Stimulated activated CD4-positive, alpha-beta T cell treated with anti-CD3 and anti-CD28 coated beads, TNF-alpha, amount 100 ng/mL, for 4 hours (primary cell): Measurements from ENCODE around the gene XYLT1.
"Not testable (repeated sequence)": the region's sequence is repeated elsewhere in the genome, so short reads cannot be mapped to it uniquely, and the experiment has no call there.

Experiments used
- DNase-seq, 3 experiments: peaks; one replicate each; pipeline ENCODE4 v3.0.0-alpha.2; 2020; ENCODE audit warnings: low read depth in 3 of 3

XYLT1 gene, protein sequence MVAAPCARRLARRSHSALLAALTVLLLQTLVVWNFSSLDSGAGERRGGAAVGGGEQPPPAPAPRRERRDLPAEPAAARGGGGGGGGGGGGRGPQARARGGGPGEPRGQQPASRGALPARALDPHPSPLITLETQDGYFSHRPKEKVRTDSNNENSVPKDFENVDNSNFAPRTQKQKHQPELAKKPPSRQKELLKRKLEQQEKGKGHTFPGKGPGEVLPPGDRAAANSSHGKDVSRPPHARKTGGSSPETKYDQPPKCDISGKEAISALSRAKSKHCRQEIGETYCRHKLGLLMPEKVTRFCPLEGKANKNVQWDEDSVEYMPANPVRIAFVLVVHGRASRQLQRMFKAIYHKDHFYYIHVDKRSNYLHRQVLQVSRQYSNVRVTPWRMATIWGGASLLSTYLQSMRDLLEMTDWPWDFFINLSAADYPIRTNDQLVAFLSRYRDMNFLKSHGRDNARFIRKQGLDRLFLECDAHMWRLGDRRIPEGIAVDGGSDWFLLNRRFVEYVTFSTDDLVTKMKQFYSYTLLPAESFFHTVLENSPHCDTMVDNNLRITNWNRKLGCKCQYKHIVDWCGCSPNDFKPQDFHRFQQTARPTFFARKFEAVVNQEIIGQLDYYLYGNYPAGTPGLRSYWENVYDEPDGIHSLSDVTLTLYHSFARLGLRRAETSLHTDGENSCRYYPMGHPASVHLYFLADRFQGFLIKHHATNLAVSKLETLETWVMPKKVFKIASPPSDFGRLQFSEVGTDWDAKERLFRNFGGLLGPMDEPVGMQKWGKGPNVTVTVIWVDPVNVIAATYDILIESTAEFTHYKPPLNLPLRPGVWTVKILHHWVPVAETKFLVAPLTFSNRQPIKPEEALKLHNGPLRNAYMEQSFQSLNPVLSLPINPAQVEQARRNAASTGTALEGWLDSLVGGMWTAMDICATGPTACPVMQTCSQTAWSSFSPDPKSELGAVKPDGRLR

GRCh38 chr16:17470908-17471718, at the start of gene XYLT1:
XYLT1 (minus strand) TSS chr16:17470960; CDS start chr16:17470796, 164 bp downstream.
- no peak for DNase-seq

GRCh38 chr16:17520111-17520510, 49.4 kb upstream of the XYLT1 start:
- DNase-seq = no peak

GRCh38 chr16:17519101-17519955, 48.6 kb upstream of the XYLT1 start:
- no peak for DNase-seq

DNA sequence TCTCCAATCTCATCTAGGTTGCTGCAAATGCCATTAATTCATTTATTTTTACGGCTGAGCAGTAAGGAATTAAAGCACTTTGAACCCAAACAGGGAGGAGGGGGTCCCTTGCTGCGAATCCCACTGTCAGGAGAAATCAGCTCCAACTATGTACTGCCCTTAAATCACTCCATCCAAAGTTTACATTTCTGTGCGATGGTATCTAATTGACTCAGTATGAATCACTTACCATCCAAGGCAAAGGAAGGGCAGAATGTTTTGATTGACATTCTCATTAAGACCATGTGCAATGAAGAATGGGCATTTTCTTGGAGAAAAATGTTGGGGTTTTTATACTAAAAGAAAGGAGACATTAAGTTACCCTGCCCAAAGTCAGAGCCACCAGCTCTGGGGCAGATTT, 47.7 kb upstream of the XYLT1 start:
- DNase-seq = no peak

DNA sequence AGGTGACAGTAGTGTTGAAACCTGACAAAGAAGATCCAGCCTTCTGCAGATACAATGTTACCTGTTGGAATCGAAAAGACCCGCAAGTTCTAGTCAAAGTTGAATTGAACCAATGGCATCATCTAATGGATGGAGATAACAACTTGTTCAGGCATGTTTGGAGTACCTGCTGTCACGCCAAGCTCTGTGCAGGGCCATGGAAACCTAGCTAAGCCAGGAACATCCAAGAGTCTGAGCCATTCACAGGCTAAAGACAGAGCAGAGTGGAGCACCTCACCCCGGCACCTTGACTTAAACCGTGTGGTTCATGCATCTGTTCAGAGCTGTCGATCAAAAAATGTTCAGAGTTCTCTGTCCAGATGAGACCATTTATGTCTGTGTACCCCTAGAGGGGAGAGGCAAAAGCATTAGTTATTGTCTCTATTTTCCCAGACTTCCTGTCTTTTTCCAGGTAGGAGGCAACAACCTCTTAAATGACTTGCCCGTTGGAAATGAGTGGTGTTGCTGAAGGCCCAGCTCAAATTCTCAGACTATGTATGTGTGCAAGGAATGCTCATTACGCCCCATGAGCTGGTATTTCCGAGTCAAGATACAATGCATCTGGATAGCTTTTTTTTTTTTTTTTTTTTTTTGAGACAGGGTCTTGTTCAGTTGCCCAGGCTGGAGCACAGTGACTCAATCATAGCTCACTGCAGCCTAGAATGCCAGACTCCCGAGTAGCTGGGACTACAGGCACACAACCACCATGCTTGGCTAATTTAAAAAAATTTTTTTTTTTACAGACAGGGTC, 44.9 kb upstream of the XYLT1 start:
- no peak for DNase-seq

- DNase-seq = no peak
Observed at GRCh38 chr16:17512636-17513220, 42.0 kb upstream of the XYLT1 start.

GRCh38 chr16:17511340-17511739, 40.6 kb upstream of the XYLT1 start:
- DNase-seq = no peak

- no peak for DNase-seq
Observed at GRCh38 chr16:17510567-17510966, 39.8 kb upstream of the XYLT1 start.

GRCh38 chr16:17509194-17509593, 38.4 kb upstream of the XYLT1 start:
- DNase-seq = no peak

DNA sequence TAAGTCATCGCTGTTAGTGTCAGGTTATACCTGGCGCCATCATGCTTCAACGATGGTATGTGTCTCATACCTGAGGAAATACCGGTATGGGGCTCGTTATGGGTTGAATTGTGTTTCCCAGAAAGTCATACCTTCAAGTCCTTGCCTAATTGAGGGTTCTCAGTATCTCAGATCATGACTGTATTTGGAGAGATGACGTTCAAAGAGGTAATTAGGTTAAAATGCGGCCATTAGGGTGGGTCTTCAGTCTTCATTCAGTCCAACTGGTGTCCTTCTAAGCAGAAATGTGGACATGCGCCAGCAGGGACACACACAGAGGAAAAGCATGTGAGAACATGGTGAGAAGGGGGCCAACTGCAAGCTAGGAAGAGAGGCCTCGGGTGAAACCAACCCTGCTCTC, 37.5 kb upstream of the XYLT1 start:
- no peak for DNase-seq

- not testable (repeated sequence) for DNase-seq
Observed at GRCh38 chr16:17507516-17507915, 36.8 kb upstream of the XYLT1 start.

DNA sequence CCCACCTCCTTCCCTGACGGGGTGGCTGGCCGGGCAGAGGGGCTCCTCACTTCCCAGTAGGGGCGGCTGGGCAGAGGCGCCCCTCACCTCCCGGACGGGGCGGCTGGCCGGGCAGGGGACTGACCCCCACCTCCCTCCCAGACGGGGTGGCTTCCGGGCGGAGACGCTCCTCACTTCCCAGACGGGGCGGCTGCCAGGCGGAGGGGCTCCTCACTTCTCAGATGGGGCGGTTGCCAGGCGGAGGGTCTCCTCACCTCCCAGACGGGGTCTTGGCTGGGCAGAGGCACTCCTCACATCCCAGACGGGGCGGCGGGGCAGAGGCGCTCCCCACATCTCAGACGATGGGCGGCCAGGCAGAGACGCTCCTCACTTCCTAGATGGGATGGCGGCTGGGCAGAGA, 35.1 kb upstream of the XYLT1 start:
- DNase-seq = not testable (repeated sequence)

DNA sequence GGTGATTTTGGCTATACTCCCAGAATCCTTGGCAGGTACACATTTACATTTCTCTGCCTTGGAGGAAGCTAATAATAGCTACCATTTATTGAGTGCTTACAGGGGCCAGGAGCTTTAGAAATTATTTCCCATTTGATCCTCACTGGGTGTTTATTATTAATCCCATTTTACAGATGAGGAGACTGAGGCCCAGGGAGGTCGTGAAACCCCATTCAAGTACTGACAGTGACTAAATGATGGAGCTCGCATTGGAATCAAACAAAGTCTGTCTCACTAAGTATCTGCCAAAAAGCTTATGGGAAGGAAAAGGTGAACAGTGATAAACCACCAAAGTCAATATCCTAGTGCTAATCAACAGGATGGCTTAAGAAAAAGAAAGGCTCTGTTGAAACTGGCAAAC, 33.3 kb upstream of the XYLT1 start:
- no peak for DNase-seq

GRCh38 chr16:17503331-17503730, 32.6 kb upstream of the XYLT1 start:
- no peak for DNase-seq

GRCh38 chr16:17501321-17501720, 30.6 kb upstream of the XYLT1 start:
- no peak for DNase-seq

DNA sequence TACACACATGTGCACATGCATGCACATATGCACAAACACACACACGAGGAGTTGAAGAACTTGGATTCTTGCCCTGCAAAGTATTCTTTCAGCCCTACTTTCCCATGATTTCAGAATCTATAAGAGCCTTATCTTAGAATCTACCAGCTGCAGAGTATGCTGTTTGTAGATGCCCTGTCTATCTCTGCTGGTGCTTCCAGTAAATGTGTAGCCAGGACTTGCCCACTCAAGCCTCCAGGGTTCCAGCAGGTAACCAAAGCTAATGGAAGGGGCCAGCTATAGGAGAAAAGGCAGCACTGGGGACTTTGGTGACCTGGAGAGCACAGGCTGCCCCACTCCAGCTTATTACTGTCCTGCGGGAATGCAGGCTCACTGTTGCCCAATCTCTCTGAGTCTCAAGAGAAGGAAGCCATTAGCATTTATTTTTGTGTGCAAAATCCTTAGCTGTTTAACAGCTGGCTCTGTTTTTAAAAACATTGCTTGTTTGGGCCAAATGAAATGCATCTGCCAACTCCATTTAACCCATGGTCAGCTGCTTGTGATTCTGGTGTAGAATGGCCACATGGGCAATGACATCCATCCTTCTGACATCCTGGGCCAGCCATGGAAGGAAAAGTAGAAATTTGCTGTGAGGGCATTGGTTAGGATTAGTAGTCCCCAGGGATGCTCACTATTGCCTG, 28.6 kb upstream of the XYLT1 start:
- DNase-seq = no peak

DNA sequence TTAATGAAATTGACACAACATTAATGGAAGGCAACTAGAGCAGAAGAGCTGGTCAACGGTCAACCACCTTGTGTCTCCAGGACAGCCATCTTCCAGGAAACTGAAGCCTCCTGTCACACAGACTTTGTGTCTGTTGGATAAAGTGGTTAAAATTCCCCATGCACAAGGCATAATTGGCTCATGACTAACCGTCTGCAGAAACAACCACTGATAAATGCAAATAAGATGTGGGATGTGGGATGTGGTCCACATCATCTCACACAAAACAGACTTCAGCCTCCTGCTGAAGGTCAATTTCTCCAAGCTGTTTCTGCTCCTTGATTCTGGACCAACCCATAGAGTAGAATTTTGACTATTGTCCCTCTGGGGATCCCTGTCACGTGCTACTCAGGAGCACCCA, 26.9 kb upstream of the XYLT1 start:
- no peak for DNase-seq

GRCh38 chr16:17496891-17497290, 26.1 kb upstream of the XYLT1 start:
- no peak for DNase-seq

DNA sequence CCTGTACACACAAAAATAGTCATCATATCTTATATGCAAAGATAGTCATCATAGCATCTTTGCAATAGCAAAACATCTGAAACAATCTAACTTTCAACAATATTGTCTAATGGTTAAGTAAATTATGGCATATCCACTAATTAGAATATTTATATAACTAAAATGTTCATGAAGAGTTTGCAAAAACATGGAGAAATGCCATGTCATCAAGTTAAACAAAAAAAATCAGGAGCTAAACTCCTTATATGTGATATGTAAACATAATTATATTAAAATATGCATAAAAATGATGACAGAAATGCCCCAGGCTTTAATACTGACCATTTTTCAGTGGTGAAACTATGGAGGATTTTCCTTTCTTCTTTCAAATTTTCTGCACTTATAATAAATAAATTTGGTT, 22.3 kb upstream of the XYLT1 start:
- no peak for DNase-seq
